T-helper 2 cell treated with Interferon-gamma antibody and Interleukin-4, amounts not matched to agents 5 μg/mL and 100 μg/mL, for 36 hours (primary cell): Measurements from ENCODE around the gene CACNA1A.

Experiments used
- DNase-seq: peaks from one replicate; pipeline ENCODE4 v3.0.0; 2021; ENCODE audit warnings: low spot score
- H3K27ac Mint-ChIP-seq: one replicate; pipeline ENCODE4 v1.8.0; 2021; ENCODE audit warnings: mild to moderate bottlenecking, mixed read lengths
- H3K27me3 Mint-ChIP-seq: one replicate; pipeline ENCODE4 v1.8.0; 2021; ENCODE audit warnings: low read depth, mixed read lengths
- H3K36me3 Mint-ChIP-seq: one replicate; pipeline ENCODE4 v1.8.0; 2021; ENCODE audit warnings: low read depth, mixed read lengths
- H3K4me1 Mint-ChIP-seq: one replicate; pipeline ENCODE4 v1.8.0; 2021; ENCODE audit warnings: low read depth, mixed read lengths
- H3K4me3 Mint-ChIP-seq: one replicate; pipeline ENCODE4 v1.8.0; 2022; ENCODE audit warnings: mild to moderate bottlenecking, moderate library complexity, mixed read lengths
- H3K9me3 Mint-ChIP-seq: one replicate; pipeline ENCODE4 v1.8.0; 2021; ENCODE audit warnings: mixed read lengths

CACNA1A gene

GRCh38 chr19:13511947-13512346 lies 5.7 kb upstream of the CACNA1A start:
- Mint-ChIP-seq H3K27me3 (peaks cover 28% of the 10 kb centered on the region), H3K9me3 (no peaks in the 10 kb centered on the region), H3K36me3 (no peaks in the 10 kb centered on the region), H3K27ac (no peak overlapping the region), H3K4me3 (no peak overlapping the region), H3K4me1 (no peaks in the 10 kb centered on the region)
- DNase-seq: no peak

GRCh38 chr19:13507053-13507611 lies 853 bp upstream of the CACNA1A start:
- Mint-ChIP-seq H3K9me3 (no peaks in the 10 kb centered on the region), H3K4me1 (no peaks in the 10 kb centered on the region), H3K27me3 (peaks cover 53% of the 10 kb centered on the region), H3K27ac (no peak overlapping the region), H3K36me3 (no peaks in the 10 kb centered on the region), H3K4me3 (no peak overlapping the region)
- no peak for DNase-seq

DNA sequence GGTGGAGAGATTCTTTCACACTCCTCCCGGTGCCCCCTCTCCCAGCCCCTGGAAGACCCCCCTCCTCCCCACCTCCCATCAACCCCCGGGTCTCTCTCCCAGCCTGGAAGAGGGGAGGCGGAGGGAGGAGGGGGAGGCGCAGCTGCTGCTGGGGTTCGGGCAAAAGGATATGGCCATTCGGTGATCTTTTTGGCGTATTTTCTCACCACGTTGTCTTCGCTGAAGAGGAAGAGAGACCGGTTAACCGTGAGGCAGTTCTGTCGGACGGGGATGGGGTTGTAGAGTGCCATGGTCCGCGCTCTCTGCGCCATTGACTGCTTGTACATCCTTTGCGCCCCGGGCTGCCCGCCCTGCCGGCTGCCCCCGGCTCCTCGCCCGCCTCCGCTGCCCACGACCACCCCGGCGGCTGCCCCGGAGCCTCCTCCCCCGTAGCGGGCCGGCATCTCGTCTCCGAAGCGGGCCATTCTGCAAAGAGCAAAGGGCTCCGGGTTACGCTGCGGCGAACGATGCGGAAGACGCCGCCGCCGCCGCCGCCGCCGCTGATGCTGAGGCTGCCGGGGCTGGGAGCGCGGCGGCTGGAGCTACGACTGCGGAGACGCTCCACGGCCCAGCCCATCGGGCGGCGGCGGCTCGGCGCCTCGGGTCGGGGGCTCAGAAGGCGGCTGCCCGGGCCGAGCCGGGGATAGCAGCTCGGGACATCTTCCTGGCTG lies 363 bp downstream of the CACNA1A start:
- Mint-ChIP-seq H3K36me3 (no peaks in the 10 kb centered on the region), H3K27ac (no peak overlapping the region), H3K4me3 (no peak overlapping the region), H3K9me3 (no peaks in the 10 kb centered on the region), H3K27me3 (peaks cover 50% of the 10 kb centered on the region), H3K4me1 (no peaks in the 10 kb centered on the region)
- DNase-seq: peak; percentile 5

GRCh38 chr19:13505164-13505695 lies 1.0 kb downstream of the CACNA1A start:
- H3K4me1 Mint-ChIP-seq: no peaks in the 10 kb centered on the region
- H3K27me3 Mint-ChIP-seq: peaks cover 50% of the 10 kb centered on the region
- no peaks in the 10 kb centered on the region for H3K9me3 Mint-ChIP-seq
- no peaks in the 10 kb centered on the region for H3K36me3 Mint-ChIP-seq
- no peak for DNase-seq
- H3K27ac Mint-ChIP-seq: no peak overlapping the region
- H3K4me3 Mint-ChIP-seq: no peak overlapping the region

DNA sequence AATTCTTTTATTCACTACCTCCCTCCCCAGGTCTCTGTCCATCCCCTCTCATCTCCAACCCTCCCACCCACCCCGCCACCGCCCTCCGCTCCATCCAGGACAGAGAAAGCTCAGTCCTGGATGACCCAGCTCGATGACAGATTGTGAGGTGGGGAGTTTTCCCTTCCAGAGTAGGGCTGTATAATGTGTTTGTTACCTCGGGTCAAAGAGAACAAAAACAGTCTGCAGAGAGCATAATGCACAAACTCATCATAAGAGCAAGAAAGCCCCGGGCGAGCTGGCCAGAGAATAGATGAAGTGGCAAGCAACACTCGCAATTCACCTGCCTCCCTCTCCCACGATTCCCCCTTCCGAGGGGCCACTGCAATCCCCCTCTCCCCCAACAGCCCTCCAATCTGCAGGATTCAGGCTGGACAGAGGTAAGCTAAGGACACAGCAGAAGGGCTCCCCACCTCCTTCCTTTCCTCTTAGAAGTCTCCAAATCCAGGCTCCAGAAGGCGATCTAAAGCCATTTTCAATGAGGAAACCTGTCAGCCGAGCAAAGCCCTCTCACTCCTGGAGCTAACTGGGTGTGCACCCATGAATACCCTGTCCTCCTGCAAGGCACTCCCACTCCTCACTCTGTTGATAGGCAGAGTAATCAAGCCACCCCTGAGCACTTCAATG lies 2.6 kb downstream of the CACNA1A start:
- Mint-ChIP-seq H3K27me3 (peaks cover 41% of the 10 kb centered on the region), H3K9me3 (no peaks in the 10 kb centered on the region)

GRCh38 chr19:13502231-13502630 lies 4.0 kb downstream of the CACNA1A start:
- Mint-ChIP-seq H3K4me1 (no peaks in the 10 kb centered on the region), H3K27me3 (peaks cover 28% of the 10 kb centered on the region), H3K36me3 (no peaks in the 10 kb centered on the region), H3K27ac (no peak overlapping the region), H3K9me3 (no peaks in the 10 kb centered on the region), H3K4me3 (no peak overlapping the region)
- no peak for DNase-seq

More for the DNA sequence above, 2.6 kb downstream of the CACNA1A start:
- no peak for DNase-seq
- Mint-ChIP-seq H3K27ac (no peak overlapping the region), H3K36me3 (no peaks in the 10 kb centered on the region), H3K4me3 (no peak overlapping the region), H3K4me1 (no peaks in the 10 kb centered on the region)

DNA sequence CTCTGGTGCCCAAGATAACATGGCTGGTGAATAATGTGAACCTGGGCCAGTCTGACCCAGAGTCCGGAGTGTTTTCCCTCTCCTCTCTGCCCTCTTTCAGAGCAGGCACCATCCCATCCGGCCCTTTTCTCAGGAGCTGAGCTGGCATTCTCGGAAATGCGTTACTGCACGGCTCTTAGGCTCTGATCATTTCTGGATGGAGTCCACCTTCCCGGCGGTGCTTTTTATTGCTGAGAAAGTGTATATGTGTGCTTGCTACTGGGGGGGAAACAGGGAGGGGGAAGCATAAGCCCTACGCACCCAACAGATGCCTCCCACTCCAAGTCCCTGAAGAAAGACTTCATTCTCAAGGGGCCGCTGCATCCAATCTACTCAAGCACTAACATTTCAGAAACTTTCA lies 6.6 kb downstream of the CACNA1A start:
- Mint-ChIP-seq H3K27ac (no peak overlapping the region), H3K27me3 (peaks cover 13% of the 10 kb centered on the region), H3K4me1 (no peaks in the 10 kb centered on the region), H3K36me3 (no peaks in the 10 kb centered on the region), H3K4me3 (no peak overlapping the region), H3K9me3 (peaks cover 4% of the 10 kb centered on the region)
- no peak for DNase-seq

DNA sequence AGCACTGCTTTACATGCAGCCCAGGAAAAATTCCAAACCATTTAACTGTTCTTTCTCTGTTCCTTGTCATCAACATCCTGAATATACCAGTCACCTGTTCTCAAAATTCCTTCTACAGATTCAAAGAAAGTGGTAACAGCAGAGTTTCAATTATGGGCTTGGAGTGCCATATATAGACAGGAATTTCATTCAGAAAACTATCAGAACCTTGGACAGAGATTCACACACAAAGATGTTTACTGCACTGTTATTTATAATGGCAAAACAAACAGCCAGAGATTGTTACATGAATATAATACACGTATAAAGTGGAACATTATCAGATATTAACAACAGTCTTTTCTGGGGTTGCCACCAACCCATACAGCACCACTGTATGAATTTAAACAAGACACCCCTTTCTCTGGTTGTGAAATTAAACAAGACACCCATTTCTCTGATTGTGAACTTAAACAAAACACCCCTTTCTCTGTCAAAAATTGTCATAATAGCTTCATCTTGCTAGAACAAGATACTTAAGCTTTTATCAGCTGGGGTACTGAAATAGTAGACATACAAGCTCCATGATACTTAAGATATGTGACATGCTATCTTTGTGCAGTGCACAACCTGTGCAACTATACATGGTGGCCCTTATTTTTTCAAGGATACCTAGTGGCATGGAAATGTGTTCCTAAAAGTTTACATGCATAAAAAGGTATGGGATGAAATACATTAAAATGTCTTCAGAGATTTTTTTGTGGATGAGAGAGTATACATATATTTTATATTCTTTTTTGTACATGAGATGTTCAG lies 12.6 kb downstream of the CACNA1A start:
- no peak overlapping the region for H3K4me3 Mint-ChIP-seq
- peaks cover 4% of the 10 kb centered on the region for H3K9me3 Mint-ChIP-seq
- H3K27ac Mint-ChIP-seq: no peak overlapping the region
- no peak for DNase-seq
- no peaks in the 10 kb centered on the region for H3K27me3 Mint-ChIP-seq
- peaks cover 2% of the 10 kb centered on the region for H3K4me1 Mint-ChIP-seq
- H3K36me3 Mint-ChIP-seq: no peaks in the 10 kb centered on the region

GRCh38 chr19:13492128-13492527 lies 14.2 kb downstream of the CACNA1A start:
- Mint-ChIP-seq H3K36me3 (no peaks in the 10 kb centered on the region), H3K27me3 (no peaks in the 10 kb centered on the region), H3K9me3 (peaks cover 4% of the 10 kb centered on the region), H3K4me1 (peaks cover 2% of the 10 kb centered on the region), H3K27ac (no peak overlapping the region), H3K4me3 (no peak overlapping the region)
- no peak for DNase-seq

- Mint-ChIP-seq H3K27ac (no peak overlapping the region), H3K4me3 (no peak overlapping the region), H3K4me1 (peaks cover 2% of the 10 kb centered on the region), H3K9me3 (peaks cover 6% of the 10 kb centered on the region), H3K36me3 (no peaks in the 10 kb centered on the region), H3K27me3 (no peaks in the 10 kb centered on the region)
- DNase-seq: no peak
These were observed 18.3 kb downstream of the CACNA1A start for GRCh38 chr19:13487985-13488384.

DNA sequence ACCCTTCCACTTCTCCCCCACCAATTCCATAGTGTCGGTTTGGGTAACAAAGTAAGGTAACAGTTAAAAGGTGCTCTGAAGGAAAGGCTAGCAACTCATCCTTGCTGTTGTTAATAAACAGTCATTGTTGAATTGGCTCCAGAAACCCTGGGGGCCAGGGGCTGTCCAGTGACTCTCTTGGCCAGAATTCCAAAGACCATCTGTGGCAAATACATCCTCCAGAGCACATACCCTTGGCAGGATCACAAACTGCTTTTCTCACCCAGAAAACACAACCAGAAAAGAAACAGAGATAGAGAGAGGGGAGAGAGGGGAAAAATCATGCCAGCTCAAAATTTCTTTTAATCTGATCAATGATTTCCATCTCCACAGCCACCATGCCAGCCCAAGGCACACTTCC lies 22.1 kb downstream of the CACNA1A start:
- no peak for DNase-seq
- no peaks in the 10 kb centered on the region for H3K27me3 Mint-ChIP-seq
- no peak overlapping the region for H3K27ac Mint-ChIP-seq
- H3K4me1 Mint-ChIP-seq: no peaks in the 10 kb centered on the region
- no peaks in the 10 kb centered on the region for H3K36me3 Mint-ChIP-seq
- peaks cover 12% of the 10 kb centered on the region for H3K9me3 Mint-ChIP-seq
- H3K4me3 Mint-ChIP-seq: no peak overlapping the region

- no peaks in the 10 kb centered on the region for H3K27me3 Mint-ChIP-seq
These were observed 23.1 kb downstream of the CACNA1A start for GRCh38 chr19:13483215-13483614.

GRCh38 chr19:13478576-13478975 lies 27.7 kb downstream of the CACNA1A start:
- no peaks in the 10 kb centered on the region for H3K36me3 Mint-ChIP-seq
- H3K27me3 Mint-ChIP-seq: no peaks in the 10 kb centered on the region
- no peaks in the 10 kb centered on the region for H3K4me1 Mint-ChIP-seq
- no peak for DNase-seq
- H3K9me3 Mint-ChIP-seq: peaks cover 40% of the 10 kb centered on the region
- H3K4me3 Mint-ChIP-seq: no peak overlapping the region
- H3K27ac Mint-ChIP-seq: no peak overlapping the region

More at GRCh38 chr19:13483215-13483614, 23.1 kb downstream of the CACNA1A start:
- no peak for DNase-seq
- Mint-ChIP-seq H3K4me3 (no peak overlapping the region), H3K36me3 (no peaks in the 10 kb centered on the region), H3K9me3 (peaks cover 12% of the 10 kb centered on the region), H3K27ac (no peak overlapping the region), H3K4me1 (no peaks in the 10 kb centered on the region)

DNA sequence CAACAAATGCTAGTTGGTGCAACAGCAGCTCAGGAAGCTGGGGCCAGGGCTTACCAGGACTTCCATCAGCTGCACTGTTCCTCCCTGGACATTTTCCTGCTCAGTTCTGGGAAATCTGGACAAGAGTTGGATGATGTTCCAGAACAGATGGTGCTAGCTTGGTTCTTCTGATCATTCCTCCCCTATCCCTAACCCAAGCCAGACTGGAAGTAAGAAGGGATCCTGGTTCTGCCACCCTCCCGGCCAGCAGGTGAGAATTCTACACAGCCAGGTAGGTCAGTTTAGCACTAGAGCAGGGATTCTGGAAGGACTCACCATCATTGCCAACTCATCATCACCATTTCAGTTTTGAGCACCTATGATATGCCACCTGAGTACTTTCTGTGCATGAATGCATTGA lies 30.2 kb downstream of the CACNA1A start:
- H3K4me1 Mint-ChIP-seq: no peaks in the 10 kb centered on the region
- no peaks in the 10 kb centered on the region for H3K27me3 Mint-ChIP-seq
- no peak overlapping the region for H3K27ac Mint-ChIP-seq
- no peaks in the 10 kb centered on the region for H3K36me3 Mint-ChIP-seq
- peaks cover 30% of the 10 kb centered on the region for H3K9me3 Mint-ChIP-seq
- no peak for DNase-seq
- H3K4me3 Mint-ChIP-seq: no peak overlapping the region
